ENCODE results near the gene IPCEF1.
"Not testable (repeated sequence)": the region's sequence is repeated elsewhere in the genome, so short reads cannot be mapped to it uniquely, and the experiment has no call there.

Gene IPCEF1

DNA sequence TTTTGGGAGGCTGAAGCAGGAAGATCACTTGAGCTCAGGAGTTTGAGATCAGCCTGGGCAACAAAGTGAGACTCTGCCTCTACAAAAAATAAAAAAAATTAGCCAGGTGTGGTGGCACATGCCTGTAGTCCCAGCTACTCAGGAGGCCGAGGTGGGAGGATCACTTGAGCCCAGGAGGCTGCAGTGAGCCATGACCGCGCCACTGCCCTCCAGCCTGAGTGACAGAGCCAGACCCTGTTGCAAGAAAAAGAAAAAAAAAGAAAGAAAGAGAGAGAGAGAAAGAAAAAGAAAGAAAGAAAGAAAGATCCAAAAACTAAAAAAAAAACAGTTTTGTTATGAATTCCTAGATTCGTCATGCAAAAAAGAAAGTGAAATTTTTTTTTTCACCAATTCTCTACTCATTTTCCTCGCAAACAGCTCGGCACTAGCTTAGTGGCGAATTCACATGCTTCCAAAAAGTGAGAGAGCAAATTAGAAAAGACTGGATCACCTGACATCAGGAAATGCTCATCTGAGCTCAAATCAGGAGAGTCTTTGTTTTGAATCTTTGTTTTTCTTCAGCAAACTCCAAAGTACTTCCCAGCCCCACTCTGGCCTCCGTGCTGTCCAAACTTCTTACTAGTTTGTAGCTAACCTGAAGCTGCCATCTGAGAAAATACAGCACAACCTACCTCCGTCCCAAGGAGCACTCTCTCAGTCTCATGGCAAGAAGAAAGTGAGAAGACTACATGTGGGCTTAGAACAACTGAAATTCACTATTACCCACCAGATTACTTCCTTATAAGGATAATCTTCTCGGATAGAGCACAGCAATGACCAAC is 27.0 kb downstream of the IPCEF1 start:
- no peak for DNase-seq

DNA sequence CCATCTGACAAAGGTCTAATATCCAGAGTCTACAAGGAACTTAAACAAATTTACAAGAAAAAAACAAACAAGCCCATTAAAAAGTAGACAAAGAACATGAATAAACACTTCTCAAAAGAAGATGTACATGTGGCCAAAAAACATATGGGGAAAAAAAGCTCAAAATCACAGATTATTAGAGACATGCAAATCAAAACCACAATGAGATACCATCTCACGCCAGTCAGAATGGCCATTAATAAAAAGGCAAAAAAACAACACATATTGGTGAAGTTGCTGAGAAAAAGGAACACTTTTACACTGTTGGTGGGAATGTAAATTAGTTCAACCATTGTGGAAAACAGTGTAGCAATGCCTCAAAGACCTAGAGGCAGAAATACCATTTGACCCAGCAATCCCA is 29.3 kb downstream of the IPCEF1 start:
- not testable (repeated sequence) for DNase-seq

- DNase-seq, result no peak
Measured at GRCh38 chr6:154325142-154325541, 31.5 kb downstream of the IPCEF1 start.

GRCh38 chr6:154320181-154320580 is 36.4 kb downstream of the IPCEF1 start:
- DNase-seq, result no peak

DNA sequence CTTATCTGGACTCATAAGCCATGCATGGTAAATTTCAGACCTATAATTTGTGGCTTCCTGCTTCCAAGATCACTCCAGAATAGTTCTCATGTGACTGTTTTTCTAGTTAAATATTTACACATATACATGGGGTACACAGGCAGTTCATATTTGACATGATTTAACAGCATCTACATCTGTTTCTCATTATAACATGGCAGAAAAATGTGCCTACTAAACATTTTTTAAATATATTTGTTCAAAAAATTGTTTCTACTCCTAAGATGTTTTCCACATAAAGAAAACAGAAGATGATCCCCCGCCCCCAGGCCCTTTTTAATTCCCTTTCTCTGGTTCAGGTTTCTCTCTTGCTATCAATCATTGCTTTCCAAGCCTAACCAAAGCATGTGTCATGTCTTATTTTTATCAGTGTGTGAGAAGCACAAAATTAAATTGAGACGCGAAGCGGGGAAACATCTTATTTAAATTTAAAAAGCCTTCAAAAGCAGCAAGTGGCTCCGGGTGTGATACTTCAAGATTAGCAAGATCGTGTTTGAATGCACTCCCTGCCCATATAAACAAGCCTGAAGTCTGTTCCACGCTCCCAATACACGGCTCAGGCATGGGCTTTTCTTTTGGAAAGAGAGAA is 37.3 kb downstream of the IPCEF1 start:
- DNase-seq, result no peak

GRCh38 chr6:154318721-154319120 is 37.9 kb downstream of the IPCEF1 start:
- DNase-seq, result no peak

GRCh38 chr6:154316131-154316530 is 40.5 kb downstream of the IPCEF1 start:
- no peak for DNase-seq

DNA sequence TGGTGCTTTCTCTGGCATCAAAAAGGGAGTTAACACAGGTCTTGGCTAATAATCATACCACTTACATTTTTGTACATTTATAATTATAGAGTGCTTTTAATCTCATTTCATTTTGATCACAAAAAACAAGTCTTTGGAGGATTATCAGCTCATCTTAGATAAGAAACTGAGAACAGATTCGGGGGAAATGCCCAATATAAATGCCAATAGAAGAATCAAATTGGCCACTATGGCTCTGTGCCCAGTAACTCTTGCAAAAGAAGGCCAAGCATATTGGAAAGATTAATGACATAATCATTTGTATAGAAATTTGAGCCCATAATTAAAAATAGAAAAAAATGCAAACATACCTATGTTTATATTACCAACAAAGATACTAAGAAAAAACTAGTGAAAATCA is 42.5 kb downstream of the IPCEF1 start:
- DNase-seq, result no peak

GRCh38 chr6:154308986-154309385 is 47.6 kb downstream of the IPCEF1 start:
- no peak for DNase-seq

DNA sequence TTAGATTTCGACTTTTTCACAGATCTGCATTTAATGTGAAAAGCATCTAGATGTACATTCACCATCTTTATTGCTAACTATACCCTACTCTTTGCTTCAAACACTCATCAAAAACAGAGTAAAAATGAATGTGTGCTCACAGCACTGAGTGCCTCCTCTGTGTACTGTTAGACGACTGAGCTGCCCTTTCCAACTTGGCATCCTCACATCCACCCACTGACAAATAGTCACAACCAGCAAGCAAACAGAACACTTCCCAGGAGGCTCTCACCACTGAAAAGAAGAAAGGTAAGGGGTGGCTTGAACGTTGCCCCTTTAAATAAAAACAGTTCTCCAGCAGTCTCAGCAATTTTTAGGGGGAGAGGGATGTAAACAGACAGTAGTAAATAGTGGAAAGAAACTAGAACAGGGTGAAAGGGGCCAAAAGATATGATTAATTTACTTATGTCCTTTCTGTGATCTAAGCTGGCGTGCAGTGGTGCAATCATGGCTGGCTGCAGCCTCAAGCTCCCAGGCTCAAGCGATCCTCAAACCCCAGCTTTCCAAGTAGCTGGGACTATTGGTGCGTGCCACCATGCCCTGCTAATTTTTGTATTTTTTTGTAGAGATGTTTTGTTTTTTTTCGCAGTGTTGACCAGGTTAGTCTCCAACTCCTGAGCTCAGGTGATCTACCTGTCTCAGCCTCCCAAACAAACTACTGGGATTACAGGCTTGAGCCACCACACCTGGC is 48.7 kb downstream of the IPCEF1 start:
- DNase-seq, result no peak

- DNase-seq, result not testable (repeated sequence)
Measured at GRCh38 chr6:154307147-154307546, 49.5 kb downstream of the IPCEF1 start.

- DNase-seq, result no peak
Measured at GRCh38 chr6:154306696-154307095, 49.9 kb downstream of the IPCEF1 start.

DNA sequence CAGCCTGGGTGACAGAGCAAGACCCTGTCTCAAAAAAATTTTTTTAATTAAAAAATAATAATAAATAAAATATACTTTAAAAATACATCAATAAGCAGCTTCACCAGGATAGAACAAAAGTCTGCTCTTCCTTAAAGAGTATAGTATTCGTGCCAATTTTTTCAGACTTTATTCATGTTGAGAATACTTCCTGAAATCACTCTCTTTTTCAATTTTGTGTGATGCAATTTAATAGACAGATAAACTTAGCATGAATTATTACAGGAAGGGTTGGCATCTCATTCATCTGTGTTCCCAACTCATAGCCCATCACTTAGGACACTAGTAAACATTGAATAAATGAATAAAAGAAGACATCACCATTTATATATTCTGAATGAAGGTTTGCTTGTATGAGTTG is 52.4 kb downstream of the IPCEF1 start:
- no peak for DNase-seq

- DNase-seq, result not testable (repeated sequence)
Measured at GRCh38 chr6:154303642-154304041, 53.0 kb downstream of the IPCEF1 start.

GRCh38 chr6:154301839-154302752 is 54.5 kb downstream of the IPCEF1 start:
- DNase-seq, result no peak

DNA sequence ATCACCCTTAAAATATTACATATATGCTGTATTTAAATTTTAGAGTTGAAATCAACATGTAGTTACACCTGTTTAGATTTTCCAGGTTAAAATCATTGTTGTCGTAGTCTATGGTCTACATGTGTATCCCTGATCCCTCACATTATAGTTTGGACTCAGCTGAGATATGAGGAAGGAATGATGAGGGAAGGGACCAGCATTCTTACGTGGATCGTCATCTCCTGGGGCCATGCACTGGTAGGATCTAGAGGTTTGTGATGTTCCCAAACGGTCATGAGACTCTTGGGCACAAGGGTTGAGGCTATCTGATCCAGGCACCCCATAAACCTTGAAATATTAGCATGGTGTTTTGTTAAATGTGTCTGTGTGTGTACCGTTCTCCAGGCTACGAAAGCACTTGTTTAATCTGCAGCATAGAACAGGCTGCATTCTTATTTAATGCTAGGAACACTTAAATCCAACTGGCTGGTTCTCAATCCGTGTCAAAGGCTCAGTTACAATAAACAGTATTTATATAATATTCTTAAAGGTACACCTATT is 55.4 kb downstream of the IPCEF1 start:
- no peak for DNase-seq

GRCh38 chr6:154298297-154298696 is 58.3 kb downstream of the IPCEF1 start:
- DNase-seq, result no peak

- DNase-seq, result no peak
Measured at GRCh38 chr6:154297721-154298120, 58.9 kb downstream of the IPCEF1 start.

DNA sequence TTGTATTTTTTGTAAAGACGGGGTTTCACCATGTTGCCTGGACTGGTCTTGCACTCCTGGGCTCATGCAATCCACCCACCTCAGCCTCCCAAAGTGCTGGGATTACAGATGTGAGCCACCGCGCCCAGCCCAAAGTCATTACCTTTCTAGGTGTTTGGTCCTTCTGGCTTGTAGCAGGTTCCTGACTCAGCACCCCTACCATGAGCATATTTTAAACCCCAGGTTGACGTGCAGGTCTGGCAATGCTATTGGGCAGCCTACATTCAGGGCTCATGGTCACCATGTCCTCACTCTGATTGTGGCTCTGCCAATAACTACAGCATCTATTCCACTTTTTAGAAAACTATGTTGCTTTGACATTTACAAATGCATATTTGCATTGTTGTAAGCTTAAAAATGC is 59.4 kb downstream of the IPCEF1 start:
- DNase-seq, result no peak

GRCh38 chr6:154295733-154296132 is 60.9 kb downstream of the IPCEF1 start:
- DNase-seq, result no peak

DNA sequence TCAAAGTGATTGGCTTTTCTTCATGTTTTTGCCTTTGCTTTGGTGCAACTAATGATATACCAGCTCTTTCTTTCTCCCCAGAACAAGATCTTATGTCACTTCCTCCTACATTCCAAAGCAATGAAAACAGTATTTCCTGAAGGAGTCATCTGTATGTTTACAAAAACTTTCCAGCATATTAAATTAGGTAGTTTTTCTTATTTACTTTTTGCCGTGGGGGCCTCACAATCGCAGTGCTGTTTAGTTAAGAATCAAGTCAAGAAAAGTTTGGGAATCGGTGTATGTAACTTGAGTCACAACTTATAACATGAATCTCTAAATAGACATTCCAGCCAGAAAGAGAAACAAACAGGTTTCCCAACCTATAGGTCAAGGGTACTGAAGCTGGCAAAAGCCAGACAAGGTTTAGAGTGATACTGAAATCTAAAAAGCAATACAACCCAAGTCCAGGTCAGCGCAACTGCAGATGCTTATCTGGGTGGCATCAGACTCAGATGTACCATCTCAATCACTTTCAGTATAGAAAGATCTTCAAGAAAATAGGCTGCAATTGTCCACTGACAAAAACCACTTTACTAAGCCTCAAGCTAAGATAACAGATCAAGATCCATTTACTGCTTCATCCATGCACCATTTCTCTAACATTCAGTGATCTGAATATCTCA is 63.6 kb downstream of the IPCEF1 start:
- DNase-seq, result peak; percentile 25 to 78

GRCh38 chr6:154292066-154292465 is 64.5 kb downstream of the IPCEF1 start:
- no peak for DNase-seq
